HepG2 (cell line): ENCODE data around the gene NFE2L1. TPM values are rescaled to one million over a fixed set of nuclear protein-coding genes. Genes with fewer than 3 reads are reported as not detected.

Experiments used
- ATF4 ChIP-seq, 2 experiments: fragments of 450-650 bp in 1 of 2; sonication (generic) in 1 of 2; formaldehyde crosslinking; IDR thresholded peaks; 2 replicates each; pipeline versions ENCODE4 v1.5.0 to v1.8.0; 2020 to 2022; ENCODE audit warnings: mild to moderate bottlenecking in 1 of 2, missing genetic modification reagents in 1 of 2
- DNMT1 ChIP-seq: sonication (generic); formaldehyde crosslinking; IDR thresholded peaks from 2 replicates; pipeline ENCODE4 v1.5.1; 2020; ENCODE audit warnings: mild to moderate bottlenecking, missing genetic modification reagents
- FIP1L1 ChIP-seq: fragments of 200-400 bp; formaldehyde crosslinking; IDR thresholded peaks from 2 replicates; pipeline ENCODE4 v1.6.1; 2018; ENCODE audit warnings: low read depth, mild to moderate bottlenecking, low read length, moderate library complexity, borderline replicate concordance; ENCODE audit not compliant: insufficient read depth
- MTF2 ChIP-seq: sonication (generic); formaldehyde crosslinking; IDR thresholded peaks from 2 replicates; pipeline ENCODE4 v1.5.0; 2020; ENCODE audit warnings: missing genetic modification reagents, borderline replicate concordance
- PBX3 ChIP-seq: sonication (generic); formaldehyde crosslinking; IDR thresholded peaks from 2 replicates; pipeline ENCODE4 v1.8.1; 2023; ENCODE audit warnings: missing genetic modification reagents, inconsistent platforms, borderline replicate concordance
- RORA ChIP-seq: sonication (generic); formaldehyde crosslinking; IDR thresholded peaks from 2 replicates; pipeline ENCODE4 v1.5.0; 2020; ENCODE audit warnings: mild to moderate bottlenecking, missing genetic modification reagents, moderate library complexity
- SAFB2 ChIP-seq: sonication (generic); formaldehyde crosslinking; IDR thresholded peaks from 2 replicates; pipeline ENCODE4 v1.5.1; 2020; ENCODE audit warnings: missing genetic modification reagents, low read depth, mild to moderate bottlenecking, borderline replicate concordance
- SOX5 ChIP-seq: IDR thresholded peaks from 2 replicates; pipeline ENCODE4 v1.6.1; 2016; ENCODE audit warnings: borderline replicate concordance
- YEATS4 ChIP-seq: sonication (generic); formaldehyde crosslinking; IDR thresholded peaks from 2 replicates; pipeline ENCODE4 v1.4.0; 2020; ENCODE audit warnings: missing genetic modification reagents, borderline replicate concordance
- ZBTB4 ChIP-seq: sonication (generic); formaldehyde crosslinking; IDR thresholded peaks from 2 replicates; pipeline ENCODE4 v1.4.0; 2020; ENCODE audit warnings: missing genetic modification reagents, mild to moderate bottlenecking, borderline replicate concordance
- ZFP37 ChIP-seq: sonication (generic); formaldehyde crosslinking; IDR thresholded peaks from 2 replicates; pipeline ENCODE4 v1.4.0; 2020; ENCODE audit warnings: missing genetic modification reagents, borderline replicate concordance
- ZNF20 ChIP-seq: sonication (generic); formaldehyde crosslinking; IDR thresholded peaks from 2 replicates; pipeline ENCODE4 v1.4.0; 2020; ENCODE audit warnings: mild to moderate bottlenecking, moderate library complexity, missing genetic modification reagents
- ZNF430 ChIP-seq: sonication (generic); formaldehyde crosslinking; IDR thresholded peaks from 2 replicates; pipeline ENCODE4 v1.9.0; 2021; ENCODE audit warnings: mild to moderate bottlenecking, missing genetic modification reagents
- ZNF652 ChIP-seq: IDR thresholded peaks from 2 replicates; pipeline ENCODE4 v1.6.1; 2016; ENCODE audit warnings: low read depth, borderline replicate concordance
- ZNF687 ChIP-seq: sonication (generic); formaldehyde crosslinking; IDR thresholded peaks from 2 replicates; pipeline ENCODE4 v1.5.1; 2020; ENCODE audit warnings: mild to moderate bottlenecking, missing genetic modification reagents, moderate library complexity
- ZXDC ChIP-seq: sonication (generic); formaldehyde crosslinking; IDR thresholded peaks from 2 replicates; pipeline ENCODE4 v1.5.0; 2020; ENCODE audit warnings: mild to moderate bottlenecking, missing genetic modification reagents
- polyA plus RNA-seq, 8 experiments: library from polyadenylated mRNA; depleted of rRNA in 3 of 8; stranded (reverse) in 7 of 8; unstranded in 1 of 8; fragments of >200 nt; fragmentation: Illumina TruSeq in 4 of 8; extraction: Trizol in 4 of 8; gene quantifications; 2 replicates each; pipeline versions ENCODE4 v1.2.1 to v1.2.3, GENCODE V29; 2011 to 2016; ENCODE audit warnings: low read depth in 4 of 8, missing spikeins in 1 of 8, mixed read lengths in 1 of 8; ENCODE audit not compliant: insufficient read depth in 1 of 8
- total RNA-seq, 5 experiments: library from RNA; depleted of rRNA; stranded (reverse); fragments of >200 nt; fragmentation: Illumina TruSeq; extraction: Trizol; gene quantifications; 2 replicates each; pipeline ENCODE4 v1.2.3, GENCODE V29; 2016; ENCODE audit warnings: low read depth in 1 of 5

The NFE2L1 gene
- total and polyA plus RNA-seq, 2 of the 13 experiments (the other 11 are each of a cell fraction or from before 2014, with no cell fraction given) = 67.0 to 234 TPM

GRCh38 chr17:48047113-48047740 is 932 bp upstream of the NFE2L1 start (continued):
- TF ChIP-seq PBX3 (CRISPR knock-in tag) (no peak), FIP1L1 (no peak), ZNF687 (CRISPR knock-in tag) (no peak), ZNF430 (no peak), ZXDC (CRISPR knock-in tag) (0 out of 2 replicates have a peak, but pooled peaks have one; percentile 67), MTF2 (CRISPR knock-in tag) (0 out of 2 replicates have a peak, but pooled peaks have one; percentile 29), SAFB2 (0 out of 2 replicates have a peak, but pooled peaks have one; percentile 61), ZFP37 (no peak), ATF4 (CRISPR knock-in tag; IDR thresholded peaks at IDR 0.05) (no peak), SOX5 (CRISPR knock-in tag) (no peak), RORA (CRISPR knock-in tag) (no peak), ZNF20 (no peak), ZNF652 (no peak), DNMT1 (CRISPR knock-in tag) (0 out of 2 replicates have a peak, but pooled peaks have one; percentile 81), YEATS4 (no peak), ZBTB4 (no peak)
